ENCODE results near the gene GPR176.
"Not testable (repeated sequence)": the region's sequence is repeated elsewhere in the genome, so short reads cannot be mapped to it uniquely, and the experiment has no call there.

GPR176 gene

GRCh38 chr15:39852250-39852649 lies 67.8 kb downstream of the GPR176 start:
- DNase-seq = no peak

DNA sequence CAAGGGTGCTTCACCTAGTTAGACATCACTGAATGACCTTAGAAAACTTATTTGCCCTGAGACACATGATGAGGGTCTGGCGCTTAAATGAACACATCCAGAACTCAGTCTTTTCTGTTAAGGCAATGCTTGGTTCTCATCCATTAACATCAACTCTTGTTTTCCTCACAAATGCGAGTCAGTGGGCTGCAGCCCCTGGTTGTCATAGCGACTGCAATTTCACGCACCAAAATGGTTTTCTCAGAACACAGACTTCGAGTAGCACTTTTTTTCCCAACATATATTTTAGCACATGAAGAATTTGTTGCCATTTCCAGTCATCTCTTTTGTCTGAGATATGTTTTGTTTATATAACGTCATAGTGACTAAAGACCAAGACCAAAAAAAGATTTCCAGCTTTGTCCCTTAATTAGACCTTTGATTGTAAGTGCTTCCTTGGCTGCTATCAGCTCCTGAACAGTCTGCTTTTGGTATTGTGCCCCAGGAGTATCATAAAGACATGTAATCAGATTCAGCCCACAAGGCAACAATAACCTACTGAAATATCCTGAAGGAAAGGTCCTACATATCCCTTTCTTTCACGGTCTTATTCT lies 68.5 kb downstream of the GPR176 start:
- DNase-seq = no peak

DNA sequence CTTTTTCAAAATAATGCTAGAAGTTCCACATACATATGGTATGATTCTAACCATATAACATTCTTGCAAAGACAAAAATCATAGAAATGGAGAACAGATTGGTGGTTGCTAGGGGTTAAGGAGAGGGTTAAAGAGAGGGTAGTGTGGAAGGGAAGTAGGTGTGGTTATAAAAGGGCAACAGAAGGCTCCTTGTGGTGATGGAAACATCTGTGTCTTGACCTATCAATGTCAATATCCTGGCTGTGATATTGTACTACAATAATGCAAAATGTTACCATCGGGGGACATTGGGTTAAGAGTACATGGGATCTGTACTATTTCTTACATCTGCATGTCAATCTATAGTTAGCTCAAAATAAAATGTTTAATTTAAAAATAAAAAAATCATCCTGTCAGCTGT lies 69.6 kb downstream of the GPR176 start:
- DNase-seq = no peak

GRCh38 chr15:39846108-39846507 lies 74.0 kb downstream of the GPR176 start:
- DNase-seq = no peak

DNA sequence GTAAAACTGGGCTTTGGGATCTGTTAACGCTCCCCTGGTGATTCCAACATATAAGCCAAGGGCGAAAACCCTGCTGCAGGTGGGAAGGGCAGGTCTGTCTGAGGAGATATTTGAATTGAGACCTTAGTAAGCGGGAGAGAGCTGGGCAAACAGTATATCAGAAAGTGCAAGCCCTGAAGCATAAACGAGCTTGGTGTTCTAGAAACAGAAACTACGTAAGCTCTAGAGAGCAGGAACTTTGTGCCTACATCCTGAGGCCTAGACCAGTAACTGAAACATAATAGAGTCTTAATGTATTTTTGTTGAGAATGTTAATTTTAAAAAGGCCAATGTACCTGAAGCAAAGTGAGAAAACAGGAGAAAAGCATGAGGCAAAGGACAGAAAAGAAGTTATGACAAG lies 74.5 kb downstream of the GPR176 start:
- DNase-seq = no peak

DNA sequence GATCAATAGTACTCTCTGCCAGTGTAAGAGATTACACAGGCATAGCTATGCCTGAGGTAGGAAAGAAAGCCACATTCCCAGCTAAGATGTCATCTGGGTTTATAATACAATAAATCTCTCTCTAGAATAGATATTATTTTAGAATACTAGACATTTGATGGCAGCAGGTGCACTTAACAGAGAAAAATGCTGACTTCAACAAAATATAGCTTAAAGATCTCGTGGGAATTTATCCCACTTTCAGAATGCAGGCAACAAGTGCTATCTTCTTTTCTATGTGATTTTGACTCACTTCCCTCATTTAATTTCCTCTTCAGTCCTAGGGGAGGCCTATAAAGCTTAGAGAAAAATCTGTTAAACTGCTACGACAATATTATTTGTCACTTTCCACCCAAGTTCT lies 76.5 kb downstream of the GPR176 start:
- DNase-seq = no peak

DNA sequence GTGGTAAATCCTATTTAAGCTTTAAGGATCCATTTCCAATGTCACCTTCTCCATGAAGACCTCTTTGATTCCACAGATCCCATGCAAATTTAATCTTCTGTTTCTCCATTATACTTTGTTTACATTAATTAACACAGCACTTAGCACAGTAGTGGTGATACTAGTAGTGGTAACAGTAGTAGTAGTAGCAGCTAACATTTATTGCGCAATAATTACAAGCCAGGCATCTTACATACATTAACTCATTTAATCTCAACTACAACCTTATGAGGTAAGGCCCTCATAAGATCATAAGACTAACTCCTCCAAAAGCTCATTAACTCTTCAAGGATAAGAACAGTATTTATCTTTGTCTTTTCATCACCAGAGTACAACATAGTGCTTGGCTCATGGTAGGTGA lies 82.6 kb downstream of the GPR176 start:
- no peak for DNase-seq

DNA sequence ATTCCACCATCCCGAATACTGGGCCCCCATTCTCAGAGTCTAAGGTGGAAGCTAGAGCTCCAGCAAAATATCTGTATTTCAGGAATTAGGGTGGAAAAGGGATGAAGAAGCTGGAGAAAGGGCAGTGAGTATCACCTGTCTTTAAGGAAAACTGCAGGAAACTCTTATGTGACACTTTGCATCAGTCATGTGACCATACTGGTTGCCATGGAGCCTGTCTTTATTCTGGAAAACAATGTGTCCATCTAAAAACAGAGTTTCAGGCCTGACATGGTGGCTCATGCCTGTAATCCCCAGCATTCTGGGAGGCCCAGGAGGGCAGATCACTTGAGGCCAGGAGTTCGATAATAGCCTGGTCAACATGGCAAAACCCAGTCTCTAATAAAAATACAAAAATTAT lies 84.5 kb downstream of the GPR176 start:
- DNase-seq = peak; percentile 19

DNA sequence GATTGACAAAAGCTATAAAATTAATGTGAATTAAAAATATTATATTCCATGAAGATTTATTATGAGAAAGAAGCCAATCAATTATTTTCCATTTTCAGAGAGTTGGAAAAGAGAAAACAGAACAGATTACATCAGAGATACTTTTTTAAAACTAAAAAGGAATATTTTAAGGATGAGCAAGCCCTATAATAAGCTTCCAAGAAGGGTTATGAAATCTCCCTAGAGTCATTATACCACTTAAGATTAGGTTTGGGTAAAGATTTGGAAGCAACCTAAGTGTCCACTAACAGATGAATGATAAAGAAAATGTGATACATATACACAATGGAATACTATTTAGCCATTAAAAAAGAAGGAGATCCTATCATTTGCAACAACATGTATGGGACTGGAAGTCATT lies 85.8 kb downstream of the GPR176 start:
- no peak for DNase-seq

DNA sequence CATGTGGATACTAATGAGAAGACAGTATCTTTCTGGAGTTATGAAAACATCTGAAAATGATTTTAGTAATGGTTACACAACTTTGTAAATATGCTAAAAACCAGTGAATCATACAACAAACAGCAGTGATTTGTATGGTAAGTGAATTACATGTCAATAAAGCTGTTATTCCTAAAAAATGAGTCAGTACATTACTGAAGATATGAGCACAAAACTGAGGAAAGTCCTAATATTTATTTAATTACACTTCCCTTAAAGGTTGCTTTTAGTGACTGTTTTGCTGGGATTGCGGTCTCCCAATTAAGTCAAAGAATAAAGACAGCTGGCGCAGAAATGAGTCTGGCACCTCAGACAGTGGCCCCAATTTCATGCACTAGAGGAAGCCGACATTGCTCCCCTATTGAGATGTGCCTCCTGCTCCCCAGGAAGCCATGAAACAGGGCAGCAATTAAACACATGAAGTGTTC lies 86.5 kb downstream of the GPR176 start:
- peak; percentile 36 for DNase-seq

- DNase-seq = peak; percentile 29
Observed at GRCh38 chr15:39830166-39830565, 89.9 kb downstream of the GPR176 start.

- DNase-seq = peak; percentile 78
Observed at GRCh38 chr15:39828374-39828931, 91.6 kb downstream of the GPR176 start.

GRCh38 chr15:39826975-39827374 lies 93.1 kb downstream of the GPR176 start:
- DNase-seq = no peak

- DNase-seq = no peak
Observed at GRCh38 chr15:39823634-39824033, 96.4 kb downstream of the GPR176 start.

GRCh38 chr15:39820050-39820602 lies 99.9 kb downstream of the GPR176 start:
- no peak for DNase-seq

GRCh38 chr15:39819533-39819932 lies 100.5 kb downstream of the GPR176 start:
- no peak for DNase-seq

- no peak for DNase-seq
Observed at GRCh38 chr15:39817892-39818291, 102.2 kb downstream of the GPR176 start.

- DNase-seq = no peak
Observed at GRCh38 chr15:39814489-39814888, 105.6 kb downstream of the GPR176 start.

DNA sequence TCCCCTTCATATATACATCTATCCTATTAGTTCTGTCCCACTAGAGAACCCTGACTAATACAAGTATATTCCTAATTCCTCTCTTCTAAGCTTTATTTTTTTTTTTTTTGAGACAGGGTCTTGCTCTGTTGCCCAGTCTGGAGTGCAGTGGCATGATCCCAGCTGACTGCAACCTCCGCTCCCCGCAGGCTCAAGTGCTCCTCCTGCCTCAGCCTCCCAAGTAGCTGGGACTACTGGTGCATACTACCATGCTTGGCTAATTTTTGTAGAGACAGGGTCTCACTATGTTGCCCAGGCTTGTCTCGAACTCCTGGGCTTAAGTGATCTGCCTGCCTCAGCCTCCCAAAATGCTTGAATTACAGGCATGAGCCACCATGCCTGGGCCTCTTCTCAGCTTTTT lies 107.4 kb downstream of the GPR176 start:
- not testable (repeated sequence) for DNase-seq

DNA sequence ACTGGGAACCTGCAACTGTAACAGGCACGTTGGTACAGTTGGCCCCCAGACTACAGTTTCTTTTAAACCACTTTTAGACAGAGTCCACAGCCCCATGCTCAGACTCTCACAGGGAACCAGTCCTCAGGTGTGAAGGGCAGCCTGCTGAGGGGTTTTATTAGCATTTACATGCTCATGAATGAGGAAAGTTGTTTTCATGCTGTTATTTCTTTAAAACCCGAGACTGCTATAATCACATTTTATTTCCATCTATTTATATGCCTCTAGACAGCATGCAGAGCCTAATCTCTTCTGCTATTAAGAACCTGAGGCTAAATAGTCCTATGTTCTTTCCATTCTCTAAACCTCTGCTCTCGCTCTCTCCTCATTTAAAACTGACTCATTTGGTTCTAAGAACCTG lies 111.2 kb downstream of the GPR176 start:
- DNase-seq = no peak

GRCh38 chr15:39807791-39808190 lies 112.3 kb downstream of the GPR176 start:
- DNase-seq = no peak

GRCh38 chr15:39804026-39804425 lies 116.0 kb downstream of the GPR176 start:
- no peak for DNase-seq

- no peak for DNase-seq
Observed at GRCh38 chr15:39803016-39803415, 117.0 kb downstream of the GPR176 start.

DNA sequence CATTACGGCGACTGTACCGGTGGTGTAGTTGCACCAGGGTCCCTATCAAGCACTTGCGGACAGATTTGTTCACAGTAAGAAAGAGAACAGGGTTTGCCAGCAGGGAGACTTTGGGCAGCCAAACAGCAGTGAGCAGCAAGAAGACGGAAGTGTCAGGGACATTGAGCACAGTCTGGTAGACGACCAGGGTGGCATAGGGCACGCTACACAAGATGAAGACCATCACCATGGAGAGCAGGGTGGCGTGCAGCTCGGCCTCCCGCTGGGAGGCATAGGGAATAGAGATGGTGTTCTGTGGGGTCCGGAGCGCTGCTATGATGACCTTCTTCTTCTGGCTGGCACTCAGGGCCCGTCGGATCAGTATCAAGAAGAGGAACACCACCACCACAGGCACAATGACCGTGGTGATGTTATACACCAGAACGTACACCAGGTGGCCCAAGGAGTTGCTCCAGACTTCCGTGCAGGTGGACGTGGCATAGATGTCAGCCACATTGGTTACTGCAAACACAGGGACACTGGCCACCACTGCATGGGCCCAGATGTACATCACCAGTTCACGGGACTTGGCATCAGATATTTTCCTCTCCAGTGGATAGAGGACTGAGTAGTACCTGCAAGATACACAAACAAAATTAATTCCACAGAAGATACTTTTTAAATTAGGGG lies 118.3 kb downstream of the GPR176 start:
- no peak for DNase-seq

Data from DMS79 treated with DMSO at 0.1 percent for 48 hours (cell line).